Neural progenitor cell (in vitro differentiated cells): ENCODE measurements around the gene BTRC. TPM values are rescaled to one million over a fixed set of nuclear protein-coding genes. Genes with fewer than 3 reads are reported as not detected.

Experiments
- DNase-seq: peaks from one replicate; pipeline ENCODE4 v3.0.0-alpha.2; 2016; ENCODE audit warnings: low spot score
- H2AFZ ChIP-seq: fragments of 200-600 bp; sonication (generic); replicated peaks from 2 replicates; pipeline ENCODE4 v1.6.1; 2016; ENCODE audit warnings: antibody characterized with exemption
- H3F3A ChIP-seq: fragments of 200-600 bp; sonication (generic); 2 replicates; pipeline ENCODE4 v1.6.1; 2016; ENCODE audit warnings: antibody characterized with exemption, low read depth
- H3K27ac ChIP-seq: fragments of 200-600 bp; sonication (generic); 2 replicates; pipeline ENCODE4 v1.5.1; 2016; ENCODE audit warnings: mild to moderate bottlenecking
- H3K27me3 ChIP-seq: fragments of 200-600 bp; sonication (generic); 2 replicates; pipeline ENCODE4 v1.6.1; 2016; ENCODE audit warnings: mild to moderate bottlenecking, moderate library complexity
- H3K36me3 ChIP-seq: fragments of 200-600 bp; sonication (generic); 2 replicates; pipeline ENCODE4 v1.5.1; 2016
- H3K4me1 ChIP-seq: fragments of 200-600 bp; sonication (generic); 2 replicates; pipeline ENCODE4 v1.6.1; 2016; ENCODE audit warnings: mixed run types
- H3K4me2 ChIP-seq: fragments of 200-600 bp; sonication (generic); 2 replicates; pipeline ENCODE4 v1.6.1; 2016
- H3K4me3 ChIP-seq: fragments of 200-600 bp; sonication (generic); 2 replicates; pipeline ENCODE4 v1.5.1; 2016
- H3K79me2 ChIP-seq: fragments of 200-600 bp; sonication (generic); 2 replicates; pipeline ENCODE4 v1.6.1; 2016; ENCODE audit warnings: low read depth
- H3K9ac ChIP-seq: fragments of 200-600 bp; sonication (generic); 2 replicates; pipeline ENCODE4 v1.6.1; 2016
- H3K9me3 ChIP-seq: fragments of 200-600 bp; sonication (generic); 2 replicates; pipeline ENCODE4 v1.5.1; 2016; ENCODE audit warnings: low read depth
- H4K20me1 ChIP-seq: fragments of 200-600 bp; sonication (generic); 2 replicates; pipeline ENCODE4 v1.6.1; 2016; ENCODE audit warnings: low read depth
- H3K27ac Mint-ChIP-seq: 3 replicates; pipeline ENCODE4 v1.8.0; 2021; ENCODE audit warnings: mixed read lengths
- H3K27me3 Mint-ChIP-seq: 2 replicates; pipeline ENCODE4 v1.8.0; 2022; ENCODE audit warnings: low read depth, mild to moderate bottlenecking, inconsistent platforms, moderate library complexity, mixed read lengths; ENCODE audit not compliant: insufficient read depth
- H3K36me3 Mint-ChIP-seq: 3 replicates; pipeline ENCODE4 v1.8.0; 2021; ENCODE audit warnings: mixed read lengths
- H3K4me1 Mint-ChIP-seq: 3 replicates; pipeline ENCODE4 v1.8.0; 2021; ENCODE audit warnings: mixed read lengths
- H3K4me3 Mint-ChIP-seq: 3 replicates; pipeline ENCODE4 v1.8.0; 2021; ENCODE audit warnings: mild to moderate bottlenecking, moderate library complexity, mixed read lengths
- H3K9me3 Mint-ChIP-seq: 3 replicates; pipeline ENCODE4 v1.8.0; 2020; ENCODE audit warnings: mixed read lengths
- CTCF ChIP-seq: fragments of 200-600 bp; sonication (generic); IDR thresholded peaks from 2 replicates; pipeline ENCODE4 v1.5.1; 2017; ENCODE audit warnings: antibody characterized with exemption, mild to moderate bottlenecking
- EZH2 ChIP-seq: fragments of 200-600 bp; sonication (generic); IDR thresholded peaks from 2 replicates; pipeline ENCODE4 v1.6.1; 2017; ENCODE audit warnings: antibody characterized with exemption, mild to moderate bottlenecking, moderate library complexity
- EZH2phosphoT487 ChIP-seq: fragments of 200-600 bp; sonication (generic); IDR thresholded peaks from 2 replicates; pipeline ENCODE4 v1.6.1; 2017; ENCODE audit warnings: antibody characterized with exemption
- total RNA-seq: library from RNA; depleted of rRNA; stranded (reverse); fragments of >200 nt; gene quantifications from 2 replicates; pipeline ENCODE4 v1.2.3, GENCODE V29; 2015; ENCODE audit warnings: low replicate concordance

BTRC gene
- total RNA-seq, 1 donor from 2014 or later, result 25.4 TPM

- Mint-ChIP-seq H3K9me3 (no peaks in the 10 kb centered on the region), H3K36me3 (no peaks in the 10 kb centered on the region), H3K27ac (no peak overlapping the region), H3K4me3 (no peak overlapping the region), H3K4me1 (peaks cover 9% of the 10 kb centered on the region), H3K27me3 (no peaks in the 10 kb centered on the region)
- Histone ChIP-seq H3K9ac (no peak overlapping the region), H2AFZ (no peak overlapping the region), H3K9me3 (no peaks in the 10 kb centered on the region), H3K27me3 (no peaks in the 10 kb centered on the region), H3F3A (no peaks in the 10 kb centered on the region), H3K4me3 (no peak overlapping the region), H4K20me1 (no peaks in the 10 kb centered on the region), H3K79me2 (no peaks in the 10 kb centered on the region), H3K27ac (no peak overlapping the region), H3K36me3 (no peaks in the 10 kb centered on the region), H3K4me2 (no peak overlapping the region), H3K4me1 (peaks cover 5% of the 10 kb centered on the region)
- TF ChIP-seq CTCF (peak; percentile 53), EZH2 (no peak), EZH2phosphoT487 (no peak)
- peak; percentile 36 for DNase-seq
Observed at GRCh38 chr10:101495324-101495925, 141.5 kb downstream of the BTRC start.

- TF ChIP-seq CTCF, result no peak
- TF ChIP-seq EZH2phosphoT487, result no peak
- TF ChIP-seq EZH2, result no peak
- Histone ChIP-seq H3K4me2 (no peak overlapping the region), H2AFZ (no peak overlapping the region), H3K36me3 (no peaks in the 10 kb centered on the region), H3K9ac (no peak overlapping the region), H4K20me1 (peaks cover 6% of the 10 kb centered on the region), H3K27ac (no peak overlapping the region), H3K4me3 (no peak overlapping the region), H3K79me2 (no peaks in the 10 kb centered on the region), H3F3A (peaks cover 3% of the 10 kb centered on the region), H3K27me3 (no peaks in the 10 kb centered on the region), H3K4me1 (peaks cover 30% of the 10 kb centered on the region), H3K9me3 (no peaks in the 10 kb centered on the region)
- H3K27me3 Mint-ChIP-seq, result peaks cover 3% of the 10 kb centered on the region
- peaks cover 16% of the 10 kb centered on the region for H3K4me1 Mint-ChIP-seq
- H3K9me3 Mint-ChIP-seq, result peaks cover 2% of the 10 kb centered on the region
- H3K36me3 Mint-ChIP-seq, result no peaks in the 10 kb centered on the region
- no peak for DNase-seq
- no peak overlapping the region for H3K4me3 Mint-ChIP-seq
- no peak overlapping the region for H3K27ac Mint-ChIP-seq
Observed at GRCh38 chr10:101504438-101504837, 150.5 kb downstream of the BTRC start.

GRCh38 chr10:101506829-101507661 is 153.1 kb downstream of the BTRC start:
- H3K9me3 ChIP-seq, result no peaks in the 10 kb centered on the region
- H3K4me3 ChIP-seq, result no peak overlapping the region
- H3K79me2 ChIP-seq, result no peaks in the 10 kb centered on the region
- peak overlapping the region; percentile 35 for H3K4me2 ChIP-seq
- Mint-ChIP-seq H3K36me3 (no peaks in the 10 kb centered on the region), H3K27ac (no peak overlapping the region), H3K4me3 (no peak overlapping the region), H3K9me3 (peaks cover 2% of the 10 kb centered on the region), H3K27me3 (peaks cover 3% of the 10 kb centered on the region), H3K4me1 (peaks cover 16% of the 10 kb centered on the region)
- H3K27ac ChIP-seq, result no peak overlapping the region
- no peak overlapping the region for H2AFZ ChIP-seq
- H3F3A ChIP-seq, result peaks cover 3% of the 10 kb centered on the region
- no peaks in the 10 kb centered on the region for H3K27me3 ChIP-seq
- no peak overlapping the region for H3K9ac ChIP-seq
- DNase-seq, result no peak
- no peaks in the 10 kb centered on the region for H3K36me3 ChIP-seq
- H3K4me1 ChIP-seq, result peaks cover 30% of the 10 kb centered on the region
- TF ChIP-seq CTCF (no peak), EZH2phosphoT487 (no peak), EZH2 (no peak)
- peaks cover 6% of the 10 kb centered on the region for H4K20me1 ChIP-seq
